Right atrium auricular region (tissue), 2 donors: Measurements from ENCODE around the gene PLEK2. TPM values are rescaled to one million over a fixed set of nuclear protein-coding genes. Genes with fewer than 3 reads are reported as not detected.

ENCODE experiments used
- DNase-seq: peaks from one replicate; pipeline ENCODE4 v3.0.0-alpha.2; 2019; ENCODE audit warnings: low spot score
- H3K27ac ChIP-seq, 2 donors: fragments of 200-600 bp; sonication (generic); 1 replicate in 1 of 2; 2 replicates in 1 of 2; pipeline ENCODE4 v1.5.1; 2016 to 2019
- H3K27me3 ChIP-seq, 2 donors: fragments of 200-600 bp; sonication (generic); one replicate each; pipeline versions ENCODE4 v1.5.1 to v1.6.0; 2017 to 2019
- H3K36me3 ChIP-seq: fragments of 200-600 bp; sonication (generic); one replicate; pipeline ENCODE4 v1.5.1; 2016
- H3K4me1 ChIP-seq, 2 donors: fragments of 200-600 bp; sonication (generic); one replicate each; pipeline versions ENCODE4 v1.5.1 to v1.6.0; 2017 to 2019
- H3K4me3 ChIP-seq, 2 donors: fragments of 200-600 bp; sonication (generic); 1 replicate in 1 of 2; 2 replicates in 1 of 2; pipeline ENCODE4 v1.5.1; 2017 to 2019; ENCODE audit warnings: mild to moderate bottlenecking in 1 of 2, moderate library complexity in 1 of 2
- H3K9me3 ChIP-seq, 2 donors: fragments of 200-600 bp; sonication (generic); one replicate each; pipeline ENCODE4 v1.5.1; 2019
- total RNA-seq, 2 donors: library from RNA; depleted of rRNA; stranded (reverse); fragments of >200 nt; gene quantifications; one replicate each; pipeline ENCODE4 v1.1.0, GENCODE V29; 2016
- TF ChIP-seq, protein P1 (sequence below), 2 donors: fragments of 200-600 bp; sonication (generic); IDR thresholded peaks; one replicate each; pipeline ENCODE4 v1.5.1; 2019; ENCODE audit warnings: antibody characterized with exemption in 2 of 2

Gene PLEK2, protein sequence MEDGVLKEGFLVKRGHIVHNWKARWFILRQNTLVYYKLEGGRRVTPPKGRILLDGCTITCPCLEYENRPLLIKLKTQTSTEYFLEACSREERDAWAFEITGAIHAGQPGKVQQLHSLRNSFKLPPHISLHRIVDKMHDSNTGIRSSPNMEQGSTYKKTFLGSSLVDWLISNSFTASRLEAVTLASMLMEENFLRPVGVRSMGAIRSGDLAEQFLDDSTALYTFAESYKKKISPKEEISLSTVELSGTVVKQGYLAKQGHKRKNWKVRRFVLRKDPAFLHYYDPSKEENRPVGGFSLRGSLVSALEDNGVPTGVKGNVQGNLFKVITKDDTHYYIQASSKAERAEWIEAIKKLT
- total RNA-seq, result 1 to 10 TPM; 1.1 to 2.1 TPM

DNA sequence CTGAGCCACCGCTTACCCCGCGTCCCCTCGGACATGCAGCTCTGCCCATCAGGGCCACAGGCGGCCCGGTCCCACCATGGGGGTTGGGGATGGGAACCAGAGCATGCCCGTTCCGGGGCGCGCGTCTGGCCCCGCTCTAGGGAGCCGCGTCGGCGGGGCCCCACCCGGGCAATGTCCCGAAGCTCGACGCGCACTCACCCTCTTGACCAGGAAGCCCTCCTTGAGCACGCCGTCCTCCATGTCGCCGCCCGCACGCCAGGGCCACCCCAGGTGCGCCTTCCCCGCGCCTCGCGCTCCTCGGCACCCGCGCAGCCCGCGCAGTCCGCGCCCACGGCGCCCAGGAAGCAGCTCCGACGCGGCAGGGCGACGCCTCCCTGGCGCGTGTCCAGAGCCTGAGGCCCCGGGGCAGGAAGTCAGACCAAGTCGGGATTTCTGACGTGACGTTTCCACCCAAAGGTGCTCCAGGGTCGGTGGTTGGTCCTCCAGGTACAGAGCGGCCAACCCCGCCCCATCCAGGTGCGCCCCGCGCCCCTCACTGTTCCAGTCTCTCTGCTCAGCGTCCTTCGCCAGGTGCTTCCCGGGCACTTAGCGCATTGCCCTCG is at the start of gene PLEK2:
Gene PLEK2 (minus strand): TSS at position 346 of the 602 bp plus-strand sequence. CDS start 106 bp downstream, at position 240.
- peak within 1 kb of the TSS; percentile 27 to 43 for H3K4me3 ChIP-seq
- H3K36me3 ChIP-seq, result no peaks in the 10 kb centered on the region
- peaks cover 0 to 8% of the 10 kb centered on the region in 2 donors for H3K4me1 ChIP-seq
- H3K27ac ChIP-seq, result no peak within 1 kb of the TSS
- TF ChIP-seq, protein P1, sequence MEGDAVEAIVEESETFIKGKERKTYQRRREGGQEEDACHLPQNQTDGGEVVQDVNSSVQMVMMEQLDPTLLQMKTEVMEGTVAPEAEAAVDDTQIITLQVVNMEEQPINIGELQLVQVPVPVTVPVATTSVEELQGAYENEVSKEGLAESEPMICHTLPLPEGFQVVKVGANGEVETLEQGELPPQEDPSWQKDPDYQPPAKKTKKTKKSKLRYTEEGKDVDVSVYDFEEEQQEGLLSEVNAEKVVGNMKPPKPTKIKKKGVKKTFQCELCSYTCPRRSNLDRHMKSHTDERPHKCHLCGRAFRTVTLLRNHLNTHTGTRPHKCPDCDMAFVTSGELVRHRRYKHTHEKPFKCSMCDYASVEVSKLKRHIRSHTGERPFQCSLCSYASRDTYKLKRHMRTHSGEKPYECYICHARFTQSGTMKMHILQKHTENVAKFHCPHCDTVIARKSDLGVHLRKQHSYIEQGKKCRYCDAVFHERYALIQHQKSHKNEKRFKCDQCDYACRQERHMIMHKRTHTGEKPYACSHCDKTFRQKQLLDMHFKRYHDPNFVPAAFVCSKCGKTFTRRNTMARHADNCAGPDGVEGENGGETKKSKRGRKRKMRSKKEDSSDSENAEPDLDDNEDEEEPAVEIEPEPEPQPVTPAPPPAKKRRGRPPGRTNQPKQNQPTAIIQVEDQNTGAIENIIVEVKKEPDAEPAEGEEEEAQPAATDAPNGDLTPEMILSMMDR (IDR thresholded peaks at IDR 0.05), result no peak
- peaks cover 0 to 9% of the 10 kb centered on the region in 2 donors for H3K27me3 ChIP-seq
- H3K9me3 ChIP-seq, result no peaks in the 10 kb centered on the region
- DNase-seq, result no peak

DNA sequence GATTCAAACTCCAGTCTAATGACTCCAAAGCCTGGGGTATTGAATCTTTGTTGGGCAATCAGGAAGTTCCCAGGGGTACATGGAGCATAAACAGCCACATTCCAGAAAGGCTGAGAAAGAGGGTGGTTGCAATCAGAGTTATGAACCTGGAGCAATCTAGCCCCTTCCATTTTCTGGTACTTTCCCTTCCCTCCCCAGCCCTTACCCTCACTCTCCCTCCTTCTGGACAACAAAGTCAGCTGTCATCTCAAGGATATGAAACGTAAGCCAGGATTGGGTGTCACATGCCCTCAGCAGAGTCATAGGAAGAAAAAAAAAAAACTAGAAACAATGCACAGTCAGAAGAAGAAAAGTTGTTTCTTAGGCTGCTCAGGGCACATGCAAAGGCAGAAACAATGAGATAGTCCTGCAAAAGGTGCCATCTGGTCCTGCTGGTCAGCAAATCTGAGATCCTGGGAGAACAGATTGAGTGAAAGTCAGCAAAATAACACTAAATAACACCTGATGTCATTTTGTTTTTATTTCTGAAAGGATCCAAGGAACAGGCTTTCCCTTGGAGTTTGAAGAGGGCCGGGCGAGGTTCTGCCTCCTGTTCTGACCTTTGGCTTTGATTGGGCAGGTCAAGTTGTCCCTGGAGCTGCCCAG is 49.5 kb upstream of the PLEK2 start:
- DNase-seq, result no peak
- no peaks in the 10 kb centered on the region for H3K36me3 ChIP-seq
- TF ChIP-seq, protein P1 (IDR thresholded peaks at IDR 0.05), result no peak
- peaks cover 0 to 3% of the 10 kb centered on the region in 2 donors for H3K4me1 ChIP-seq
- H3K9me3 ChIP-seq, result no peaks in the 10 kb centered on the region
- H3K27me3 ChIP-seq, result no peaks in the 10 kb centered on the region
- no peak overlapping the region for H3K4me3 ChIP-seq
- no peak overlapping the region for H3K27ac ChIP-seq

GRCh38 chr14:67459336-67459735 is 47.4 kb upstream of the PLEK2 start:
- no peaks in the 10 kb centered on the region for H3K9me3 ChIP-seq
- peaks cover 0 to 3% of the 10 kb centered on the region in 2 donors for H3K4me1 ChIP-seq
- no peak for DNase-seq
- TF ChIP-seq, protein P1 (IDR thresholded peaks at IDR 0.05), result no peak
- H3K27me3 ChIP-seq, result no peaks in the 10 kb centered on the region
- H3K4me3 ChIP-seq, result no peak overlapping the region
- peak overlapping the region; percentile 37 to 66 for H3K27ac ChIP-seq
- H3K36me3 ChIP-seq, result no peaks in the 10 kb centered on the region

DNA sequence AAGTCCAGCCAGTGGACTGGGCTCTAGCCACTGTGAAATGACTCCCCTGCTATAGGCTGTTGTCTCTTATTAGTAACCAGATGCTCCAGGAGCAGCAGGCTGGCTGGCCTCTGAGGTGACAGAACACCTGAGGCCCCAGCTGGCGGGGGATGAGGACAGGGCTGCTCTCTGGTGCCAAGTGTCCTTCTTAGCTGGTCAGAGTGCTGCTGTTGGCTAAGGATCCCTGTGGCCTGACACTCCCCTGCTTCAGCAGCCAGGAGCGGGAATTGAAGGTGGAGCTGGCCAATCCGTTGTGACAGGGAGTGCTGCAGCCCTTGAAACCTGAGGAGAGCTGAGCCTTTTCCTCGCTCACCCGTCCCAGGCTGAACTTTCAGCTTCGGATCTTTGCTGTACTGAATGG is 45.8 kb upstream of the PLEK2 start:
- H3K4me1 ChIP-seq, result peaks cover 0 to 10% of the 10 kb centered on the region in 2 donors
- no peaks in the 10 kb centered on the region for H3K36me3 ChIP-seq
- no peak overlapping the region for H3K4me3 ChIP-seq
- no peaks in the 10 kb centered on the region for H3K27me3 ChIP-seq
- peak overlapping the region; percentile 36 to 66 for H3K27ac ChIP-seq
- no peak for DNase-seq
- TF ChIP-seq, protein P1 (IDR thresholded peaks at IDR 0.05), result no peak
- no peaks in the 10 kb centered on the region for H3K9me3 ChIP-seq

- H3K4me3 ChIP-seq, result no peak overlapping the region
- H3K4me1 ChIP-seq, result peaks cover 0 to 10% of the 10 kb centered on the region in 2 donors
- no peaks in the 10 kb centered on the region for H3K36me3 ChIP-seq
- H3K9me3 ChIP-seq, result no peaks in the 10 kb centered on the region
- TF ChIP-seq, protein P1 (IDR thresholded peaks at IDR 0.05), result no peak
- no peak overlapping the region for H3K27ac ChIP-seq
- DNase-seq, result no peak
- no peaks in the 10 kb centered on the region for H3K27me3 ChIP-seq
Observed at GRCh38 chr14:67456732-67457131, 44.8 kb upstream of the PLEK2 start.
